ENCODE results near the gene SPATA2. TPM values are rescaled to one million over a fixed set of nuclear protein-coding genes. Genes with fewer than 3 reads are reported as not detected.

SPATA2 gene
- total RNA-seq, 1 experiment from 2014 or later: 6.6 TPM

DNA sequence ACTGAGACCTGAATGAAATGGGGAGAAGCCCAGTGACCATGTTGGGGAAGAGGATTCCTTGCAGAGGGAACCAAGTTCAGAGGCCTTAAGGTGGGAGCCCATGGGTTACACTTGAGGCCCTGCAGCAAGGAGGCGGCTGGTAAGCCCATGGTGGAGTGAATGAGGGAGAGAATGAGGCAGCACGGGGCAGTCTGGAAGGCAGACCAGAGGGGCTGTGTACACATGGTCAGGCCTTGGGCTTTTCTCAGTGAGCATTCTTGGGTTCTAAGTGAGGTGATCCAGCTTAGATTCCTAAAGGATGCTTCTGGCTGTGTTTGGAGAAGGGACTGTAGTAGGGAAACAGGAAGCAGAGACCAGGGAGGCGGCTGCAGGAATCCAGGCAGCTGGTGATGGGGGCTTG, 39.8 kb upstream of the SPATA2 start:
- H3K27me3 ChIP-seq (ENCODE audit: insufficient read depth, low read length): no peaks in the 10 kb centered on the region
- intact Hi-C loops (cut with micrococcal nuclease): no loop called here
- H3K36me3 ChIP-seq (ENCODE audit: control insufficient read depth in 1 of 2, insufficient read depth in 2 of 2, low read length in 2 of 2): peaks cover 28 to 35% of the 10 kb centered on the region in 2 experiments
- H3K79me2 ChIP-seq (ENCODE audit: insufficient read depth, low read length): no peaks in the 10 kb centered on the region
- no peak overlapping the region for H3K27ac ChIP-seq (ENCODE audit: low read depth, low read length)
- no peak overlapping the region for H3K4me3 ChIP-seq (replicated peaks in 1 of 2; ENCODE audit: low read depth in 1 of 2, low read length in 2 of 2)
- no peak for ATAC-seq
- peaks cover 0 to 12% of the 10 kb centered on the region in 2 experiments; a peak in 2 of 4 replicates for H3K4me1 ChIP-seq (ENCODE audit: control insufficient read depth in 1 of 2, insufficient read depth in 2 of 2, low read length in 2 of 2)
- CTCF ChIA-PET: no interaction called here
- H3K4me2 ChIP-seq (ENCODE audit: low read length): no peak overlapping the region
- no peaks in the 10 kb centered on the region for H3K9me3 ChIP-seq (ENCODE audit: control insufficient read depth in 1 of 2, insufficient read depth in 1 of 2, low read depth in 1 of 2, low read length in 2 of 2)
- H2AFZ ChIP-seq (ENCODE audit: low read depth, low read length, poor library complexity, severe bottlenecking): no peak overlapping the region
- H3K9ac ChIP-seq (ENCODE audit: low read length): no peak overlapping the region
- TF ChIP-seq ZBTB33 (IDR thresholded peaks at IDR 0.05; ENCODE audit: extremely low read depth, insufficient replicate concordance, low read length) (no peak), EZH2 (IDR thresholded peaks at IDR 0.05) (no peak), FOSL1 (IDR thresholded peaks at IDR 0.05; ENCODE audit: low read depth) (no peak), JUND (IDR thresholded peaks at IDR 0.05) (no peak), SIN3A (IDR thresholded peaks at IDR 0.05; ENCODE audit: low read depth) (no peak), ZNF274 (IDR thresholded peaks at IDR 0.05; ENCODE audit: low read depth, low read length) (no peak), CBX3 (IDR thresholded peaks at IDR 0.05; ENCODE audit: low read depth) (no peak), REST (IDR thresholded peaks at IDR 0.05; ENCODE audit: low read depth) (no peak), ZFX (IDR thresholded peaks at IDR 0.05) (no peak), SP1 (IDR thresholded peaks at IDR 0.05; ENCODE audit: low read depth) (no peak), CEBPB (IDR thresholded peaks at IDR 0.05; ENCODE audit: low read depth) (no peak)
- TF ChIP-seq, protein P1, sequence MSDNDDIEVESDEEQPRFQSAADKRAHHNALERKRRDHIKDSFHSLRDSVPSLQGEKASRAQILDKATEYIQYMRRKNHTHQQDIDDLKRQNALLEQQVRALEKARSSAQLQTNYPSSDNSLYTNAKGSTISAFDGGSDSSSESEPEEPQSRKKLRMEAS (IDR thresholded peaks at IDR 0.05): no peak
- RAD21 ChIA-PET (ENCODE audit: low non-redundant PET in 1 of 2, low total read pairs in 2 of 2, uncharacterized antibody in 2 of 2, unreplicated experiment in 2 of 2): no interaction called here
- POLR2A ChIA-PET: no interaction called here
- no peaks in the 10 kb centered on the region for H3K9me2 ChIP-seq (ENCODE audit: insufficient read depth)
- BruUV-seq (replicated peaks): no TSS peak
- H4K20me1 ChIP-seq (ENCODE audit: insufficient read depth): no peaks in the 10 kb centered on the region
- DNase-seq (ENCODE audit: low read depth, low spot score): no peak
